Measurements from ENCODE around the gene ZNF112.

DNA sequence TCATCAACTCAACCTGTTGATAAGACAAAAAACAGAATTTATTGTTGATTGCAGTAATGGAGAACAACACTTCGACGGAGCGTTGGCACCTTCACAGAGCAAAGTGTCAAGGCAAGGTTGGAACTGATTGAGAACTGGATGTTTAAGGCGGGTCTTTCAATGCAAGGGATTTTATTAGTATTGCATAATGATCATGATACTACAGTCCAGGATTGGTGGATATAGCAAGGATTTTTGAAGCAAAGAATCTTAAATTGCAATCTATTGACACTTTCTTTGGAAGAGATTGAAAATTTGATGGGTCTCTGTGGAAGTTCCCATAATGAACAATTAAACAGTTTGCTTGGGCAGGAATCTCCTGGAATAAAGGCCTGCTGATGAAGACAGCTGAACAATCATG is 51.0 kb downstream of the ZNF112 start:
- TF ChIP-seq, protein P1, sequence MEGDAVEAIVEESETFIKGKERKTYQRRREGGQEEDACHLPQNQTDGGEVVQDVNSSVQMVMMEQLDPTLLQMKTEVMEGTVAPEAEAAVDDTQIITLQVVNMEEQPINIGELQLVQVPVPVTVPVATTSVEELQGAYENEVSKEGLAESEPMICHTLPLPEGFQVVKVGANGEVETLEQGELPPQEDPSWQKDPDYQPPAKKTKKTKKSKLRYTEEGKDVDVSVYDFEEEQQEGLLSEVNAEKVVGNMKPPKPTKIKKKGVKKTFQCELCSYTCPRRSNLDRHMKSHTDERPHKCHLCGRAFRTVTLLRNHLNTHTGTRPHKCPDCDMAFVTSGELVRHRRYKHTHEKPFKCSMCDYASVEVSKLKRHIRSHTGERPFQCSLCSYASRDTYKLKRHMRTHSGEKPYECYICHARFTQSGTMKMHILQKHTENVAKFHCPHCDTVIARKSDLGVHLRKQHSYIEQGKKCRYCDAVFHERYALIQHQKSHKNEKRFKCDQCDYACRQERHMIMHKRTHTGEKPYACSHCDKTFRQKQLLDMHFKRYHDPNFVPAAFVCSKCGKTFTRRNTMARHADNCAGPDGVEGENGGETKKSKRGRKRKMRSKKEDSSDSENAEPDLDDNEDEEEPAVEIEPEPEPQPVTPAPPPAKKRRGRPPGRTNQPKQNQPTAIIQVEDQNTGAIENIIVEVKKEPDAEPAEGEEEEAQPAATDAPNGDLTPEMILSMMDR (IDR thresholded peaks at IDR 0.05), result no peak
- no peak for TF ChIP-seq POLR2AphosphoS5 (IDR thresholded peaks at IDR 0.05)

All from sigmoid colon (tissue), 4 donors.